Activated CD8-positive, alpha-beta memory T cell treated with anti-CD3 and anti-CD28 coated beads, Interleukin-2, amount 50 U/mL, for 4 hours (primary cell): ENCODE measurements around the gene MCTP1.

Experiments used
- DNase-seq: peaks from one replicate; pipeline ENCODE4 v3.0.0-alpha.2; 2020

MCTP1 gene

GRCh38 chr5:94796586-94796985, 488.3 kb downstream of the MCTP1 start:
- no peak for DNase-seq

GRCh38 chr5:94793816-94794198, 491.1 kb downstream of the MCTP1 start:
- DNase-seq: no peak

GRCh38 chr5:94793113-94793815, 491.6 kb downstream of the MCTP1 start:
- DNase-seq: no peak

- DNase-seq: no peak
Observed at GRCh38 chr5:94791829-94792228, 493.1 kb downstream of the MCTP1 start.

- no peak for DNase-seq
Observed at GRCh38 chr5:94788527-94788926, 496.4 kb downstream of the MCTP1 start.

- no peak for DNase-seq
Observed at GRCh38 chr5:94784536-94785505, 500.1 kb downstream of the MCTP1 start.

GRCh38 chr5:94782383-94782782, 502.5 kb downstream of the MCTP1 start:
- no peak for DNase-seq

GRCh38 chr5:94779684-94780083, 505.2 kb downstream of the MCTP1 start:
- no peak for DNase-seq

GRCh38 chr5:94778732-94779131, 506.2 kb downstream of the MCTP1 start:
- DNase-seq: no peak

- no peak for DNase-seq
Observed at GRCh38 chr5:94778299-94778698, 506.6 kb downstream of the MCTP1 start.

- no peak for DNase-seq
Observed at GRCh38 chr5:94777056-94777880, 507.6 kb downstream of the MCTP1 start.

GRCh38 chr5:94776167-94776566, 508.7 kb downstream of the MCTP1 start:
- no peak for DNase-seq

- DNase-seq: no peak
Observed at GRCh38 chr5:94775088-94775487, 509.8 kb downstream of the MCTP1 start.

- no peak for DNase-seq
Observed at GRCh38 chr5:94771742-94772141, 513.2 kb downstream of the MCTP1 start.

- no peak for DNase-seq
Observed at GRCh38 chr5:94769996-94770395, 514.9 kb downstream of the MCTP1 start.

- no peak for DNase-seq
Observed at GRCh38 chr5:94761786-94762185, 523.1 kb downstream of the MCTP1 start.

GRCh38 chr5:94761055-94761454, 523.8 kb downstream of the MCTP1 start:
- DNase-seq: no peak

- DNase-seq: no peak
Observed at GRCh38 chr5:94759961-94760360, 524.9 kb downstream of the MCTP1 start.

- DNase-seq: no peak
Observed at GRCh38 chr5:94759022-94759421, 525.9 kb downstream of the MCTP1 start.

- DNase-seq: no peak
Observed at GRCh38 chr5:94754824-94755223, 530.1 kb downstream of the MCTP1 start.

- DNase-seq: no peak
Observed at GRCh38 chr5:94751460-94751859, 533.4 kb downstream of the MCTP1 start.

GRCh38 chr5:94750681-94751080, 534.2 kb downstream of the MCTP1 start:
- DNase-seq: no peak

- no peak for DNase-seq
Observed at GRCh38 chr5:94749042-94749441, 535.9 kb downstream of the MCTP1 start.
